Mononuclear cell (primary cell): Measurements from ENCODE around the gene NAA60. TPM values are rescaled to one million over a fixed set of nuclear protein-coding genes. Genes with fewer than 3 reads are reported as not detected.

Source experiments
- H3K27me3 ChIP-seq: 2 replicates; pipeline ENCODE4 v1.6.0; 2011; ENCODE audit warnings: low read length, control low read depth; ENCODE audit not compliant: insufficient read depth
- H3K4me1 ChIP-seq: 2 replicates; pipeline ENCODE4 v1.5.1; 2011; ENCODE audit warnings: mild to moderate bottlenecking, low read length, control low read depth; ENCODE audit not compliant: insufficient read depth
- H3K4me3 ChIP-seq: 2 replicates; pipeline ENCODE4 v1.5.1; 2011; ENCODE audit warnings: mild to moderate bottlenecking, low read length, moderate library complexity
- H3K9me3 ChIP-seq: 2 replicates; pipeline ENCODE4 v1.5.1; 2011; ENCODE audit warnings: low read depth, mild to moderate bottlenecking, control low read depth, low read length
- total RNA-seq: library from RNA; depleted of rRNA; stranded (reverse); fragments of >200 nt; gene quantifications from one replicate; pipeline ENCODE4 v1.2.3, GENCODE V29; 2012

The NAA60 gene
- total RNA-seq = 19.4 TPM

GRCh38 chr16:3443108-3444031 lies at the start of gene NAA60, which contains the start of gene ZNF597:
TSS of gene NAA60 (plus strand) at chr16:3443680. CDS start at chr16:3476228, 32,548 bp downstream.
TSS of gene ZNF597 (minus strand) at chr16:3443504. CDS start at chr16:3443153, 351 bp downstream.
- peaks cover 9% of the 10 kb centered on the region for H3K4me1 ChIP-seq
- H3K9me3 ChIP-seq = peaks cover 11% of the 10 kb centered on the region
- H3K27me3 ChIP-seq = no peaks in the 10 kb centered on the region
- H3K4me3 ChIP-seq = peak within 1 kb of the TSS; percentile 64

GRCh38 chr16:3400446-3400778 lies 43.1 kb upstream of the NAA60 start:
- H3K4me3 ChIP-seq = peak overlapping the region; percentile 85
- no peaks in the 10 kb centered on the region for H3K27me3 ChIP-seq
- H3K9me3 ChIP-seq = no peaks in the 10 kb centered on the region
- H3K4me1 ChIP-seq = peaks cover 24% of the 10 kb centered on the region

DNA sequence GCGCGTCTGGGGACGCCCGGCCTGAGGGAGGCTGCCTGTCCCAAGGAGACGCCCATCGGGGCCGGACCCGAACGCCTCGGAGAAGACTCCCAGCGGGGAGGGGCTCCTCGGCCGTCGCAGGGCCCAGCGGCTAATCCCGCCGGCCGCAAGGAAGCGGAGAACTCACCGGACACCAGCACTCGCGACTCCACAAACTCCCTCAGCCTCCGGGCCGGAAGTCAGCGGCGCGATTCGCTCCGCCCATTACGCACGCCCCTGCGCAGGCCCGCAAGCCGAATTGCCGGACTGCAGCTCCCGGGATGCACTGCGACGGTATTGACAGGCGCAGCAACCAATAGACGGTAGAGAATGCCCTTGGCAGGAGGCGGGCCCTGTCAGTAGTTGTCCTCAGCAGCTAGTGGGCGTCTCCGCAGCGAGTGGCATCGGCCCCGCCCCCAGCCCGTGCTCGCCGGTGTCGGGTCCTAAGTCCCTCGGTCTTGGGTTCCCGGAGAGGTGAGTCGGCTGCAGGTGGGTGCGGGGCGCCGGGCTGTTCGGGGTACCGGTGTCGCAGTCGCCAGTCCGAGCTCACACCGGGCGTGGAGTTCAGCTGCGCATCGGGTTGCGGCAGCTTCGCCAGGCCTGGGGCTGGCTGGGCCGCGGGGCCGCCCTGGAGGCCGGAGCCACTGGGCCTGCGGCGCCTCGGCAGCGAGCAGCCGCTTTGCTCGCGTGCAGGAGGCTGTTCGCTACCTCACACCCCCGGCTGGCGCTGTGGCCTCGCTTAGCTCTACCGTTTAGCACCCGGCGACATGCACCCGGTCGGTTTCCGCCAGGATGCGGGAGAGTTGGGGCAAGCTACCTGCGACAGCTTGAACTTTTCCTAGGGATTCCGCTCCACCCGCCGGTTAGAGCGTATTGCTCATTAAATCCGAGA lies 42.4 kb upstream of the NAA60 start, which contains the start of the genes ZNF174 and ZSCAN32:
Gene ZNF174, plus strand, starts transcription at position 437 of the 910 bp plus-strand sequence. CDS start 790 bp downstream, outside the sequence.
Gene ZSCAN32, minus strand, starts transcription at position 226 of the 910 bp plus-strand sequence. CDS start 3,447 bp downstream, outside the sequence.
- H3K9me3 ChIP-seq = peaks cover 1% of the 10 kb centered on the region
- peak within 1 kb of the TSS; percentile 85 for H3K4me3 ChIP-seq
- peaks cover 24% of the 10 kb centered on the region for H3K4me1 ChIP-seq
- no peaks in the 10 kb centered on the region for H3K27me3 ChIP-seq

GRCh38 chr16:3401719-3402397 lies 41.6 kb upstream of the NAA60 start:
- Histone ChIP-seq H3K27me3 (no peaks in the 10 kb centered on the region), H3K4me3 (peak overlapping the region; percentile 85), H3K9me3 (peaks cover 9% of the 10 kb centered on the region), H3K4me1 (peaks cover 24% of the 10 kb centered on the region)

- Histone ChIP-seq H3K4me1 (no peaks in the 10 kb centered on the region), H3K4me3 (no peak overlapping the region), H3K27me3 (no peaks in the 10 kb centered on the region), H3K9me3 (peaks cover 50% of the 10 kb centered on the region)
Measured at GRCh38 chr16:3408561-3409197, 34.8 kb upstream of the NAA60 start.

GRCh38 chr16:3413730-3414379 lies 29.6 kb upstream of the NAA60 start:
- Histone ChIP-seq H3K27me3 (no peaks in the 10 kb centered on the region), H3K4me3 (no peak overlapping the region), H3K9me3 (peaks cover 21% of the 10 kb centered on the region), H3K4me1 (no peaks in the 10 kb centered on the region)

- peaks cover 6% of the 10 kb centered on the region for H3K27me3 ChIP-seq
- H3K4me3 ChIP-seq = peak overlapping the region; percentile 17
- peaks cover 7% of the 10 kb centered on the region for H3K4me1 ChIP-seq
- no peaks in the 10 kb centered on the region for H3K9me3 ChIP-seq
Measured at GRCh38 chr16:3431779-3432219, 11.7 kb upstream of the NAA60 start.

DNA sequence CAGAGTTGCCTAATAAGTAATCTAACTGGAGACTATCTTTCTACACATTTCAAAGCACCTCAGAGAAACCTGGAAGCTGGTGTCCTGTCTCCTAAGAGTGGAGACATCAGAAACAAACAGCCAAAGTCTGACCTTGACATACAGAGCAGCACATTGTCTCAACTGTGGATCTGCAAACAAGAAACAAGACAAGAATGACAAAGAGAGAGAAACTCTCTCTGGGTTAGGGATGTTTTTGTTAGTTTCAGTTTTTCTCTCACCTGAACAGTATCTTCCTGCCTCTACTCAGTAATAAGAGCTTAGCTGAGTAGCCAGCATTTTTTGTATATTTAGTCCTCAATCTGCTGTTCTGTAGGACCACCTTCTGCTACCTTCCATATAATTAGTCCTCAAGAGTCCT lies 9.1 kb upstream of the NAA60 start:
- Histone ChIP-seq H3K27me3 (peaks cover 12% of the 10 kb centered on the region), H3K9me3 (peaks cover 5% of the 10 kb centered on the region), H3K4me1 (peaks cover 7% of the 10 kb centered on the region), H3K4me3 (no peak overlapping the region)

DNA sequence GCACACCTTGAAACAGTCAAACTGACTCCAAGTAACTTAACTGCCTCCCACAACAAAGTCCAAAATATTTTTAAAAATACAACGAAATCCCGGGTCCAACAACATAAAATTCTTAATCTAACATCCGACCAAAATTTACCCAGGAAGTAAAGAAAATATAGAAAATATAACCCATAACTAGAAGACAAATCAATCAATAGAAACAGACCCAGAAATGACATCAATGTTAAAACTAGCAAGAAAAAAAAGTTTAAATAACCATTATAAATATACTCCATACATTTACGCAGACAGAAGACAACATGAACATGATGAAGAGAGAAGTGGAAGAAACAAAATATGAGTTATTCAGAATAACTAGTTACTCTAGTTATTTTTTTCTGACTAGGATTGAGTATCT lies 3.8 kb upstream of the NAA60 start:
- H3K4me3 ChIP-seq = no peak overlapping the region
- H3K9me3 ChIP-seq = peaks cover 11% of the 10 kb centered on the region
- peaks cover 12% of the 10 kb centered on the region for H3K27me3 ChIP-seq
- peaks cover 6% of the 10 kb centered on the region for H3K4me1 ChIP-seq

- Histone ChIP-seq H3K4me1 (peaks cover 9% of the 10 kb centered on the region), H3K9me3 (peaks cover 10% of the 10 kb centered on the region), H3K27me3 (no peaks in the 10 kb centered on the region), H3K4me3 (peak overlapping the region; percentile 64)
Measured at GRCh38 chr16:3444032-3444388, 530 bp downstream of the NAA60 start.

GRCh38 chr16:3454093-3454492 lies 10.6 kb downstream of the NAA60 start:
- H3K9me3 ChIP-seq = no peaks in the 10 kb centered on the region
- H3K4me3 ChIP-seq = no peak overlapping the region
- H3K27me3 ChIP-seq = no peaks in the 10 kb centered on the region
- peaks cover 30% of the 10 kb centered on the region for H3K4me1 ChIP-seq

DNA sequence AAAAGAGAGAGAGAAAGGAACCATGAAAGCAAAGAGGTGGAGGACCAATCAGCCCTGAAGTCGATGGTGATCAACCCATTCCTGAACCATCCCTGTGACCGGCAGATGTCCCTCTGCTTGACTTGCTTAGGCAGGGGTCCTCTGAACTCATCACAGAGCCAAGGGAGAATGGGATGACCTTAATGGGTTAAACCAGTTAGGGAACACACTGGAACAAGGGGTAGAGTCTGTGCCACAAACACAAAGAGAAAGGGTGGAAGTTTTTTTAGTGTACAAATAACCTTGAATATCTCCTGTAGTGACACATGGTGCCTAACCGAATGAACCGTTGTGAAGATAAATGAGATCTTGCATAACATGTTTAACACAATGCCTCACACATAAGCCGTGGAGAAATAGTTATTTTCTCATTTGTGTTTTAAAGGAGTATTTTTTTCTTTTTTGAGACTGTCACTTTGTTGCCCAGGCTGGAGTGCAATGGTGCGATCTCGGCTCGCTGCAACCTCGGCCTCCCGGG lies 11.2 kb downstream of the NAA60 start:
- H3K4me3 ChIP-seq = no peak overlapping the region
- H3K27me3 ChIP-seq = no peaks in the 10 kb centered on the region
- H3K9me3 ChIP-seq = no peaks in the 10 kb centered on the region
- H3K4me1 ChIP-seq = peaks cover 36% of the 10 kb centered on the region

GRCh38 chr16:3457434-3458252 lies 14.2 kb downstream of the NAA60 start:
- Histone ChIP-seq H3K4me1 (peaks cover 52% of the 10 kb centered on the region), H3K9me3 (no peaks in the 10 kb centered on the region), H3K4me3 (peak overlapping the region; percentile 79)

More at GRCh38 chr16:3457434-3458252, 14.2 kb downstream of the NAA60 start:
- H3K27me3 ChIP-seq = no peaks in the 10 kb centered on the region
